GM13976 (cell line): ENCODE measurements around the gene KCTD16.

Experiments
- DNase-seq: peaks from one replicate; pipeline ENCODE4 v3.0.0; 2012; ENCODE audit warnings: low spot score
- in situ Hi-C: fragments of 300-500 bp; cut with MboI; formaldehyde crosslinking; loops from one replicate; pipeline ENCODE4 v1.12.0; 2022; ENCODE audit warnings: low sequenced_read_pairs, mixed read lengths, inconsistent platforms; ENCODE audit not compliant: unreplicated experiment
- TF ChIP-seq, protein P1 (sequence below): IDR thresholded peaks from 2 replicates; pipeline ENCODE4 v1.5.1; 2012; ENCODE audit warnings: borderline replicate concordance, mild to moderate bottlenecking; ENCODE audit not compliant: insufficient read depth; ENCODE audit errors: extremely low read depth, missing control alignments, control extremely low read depth

Gene KCTD16

GRCh38 chr5:144485540-144485939, 314.9 kb downstream of the KCTD16 start:
- DNase-seq = no peak
- in situ Hi-C loops = no loop called here
- TF ChIP-seq, protein P1, sequence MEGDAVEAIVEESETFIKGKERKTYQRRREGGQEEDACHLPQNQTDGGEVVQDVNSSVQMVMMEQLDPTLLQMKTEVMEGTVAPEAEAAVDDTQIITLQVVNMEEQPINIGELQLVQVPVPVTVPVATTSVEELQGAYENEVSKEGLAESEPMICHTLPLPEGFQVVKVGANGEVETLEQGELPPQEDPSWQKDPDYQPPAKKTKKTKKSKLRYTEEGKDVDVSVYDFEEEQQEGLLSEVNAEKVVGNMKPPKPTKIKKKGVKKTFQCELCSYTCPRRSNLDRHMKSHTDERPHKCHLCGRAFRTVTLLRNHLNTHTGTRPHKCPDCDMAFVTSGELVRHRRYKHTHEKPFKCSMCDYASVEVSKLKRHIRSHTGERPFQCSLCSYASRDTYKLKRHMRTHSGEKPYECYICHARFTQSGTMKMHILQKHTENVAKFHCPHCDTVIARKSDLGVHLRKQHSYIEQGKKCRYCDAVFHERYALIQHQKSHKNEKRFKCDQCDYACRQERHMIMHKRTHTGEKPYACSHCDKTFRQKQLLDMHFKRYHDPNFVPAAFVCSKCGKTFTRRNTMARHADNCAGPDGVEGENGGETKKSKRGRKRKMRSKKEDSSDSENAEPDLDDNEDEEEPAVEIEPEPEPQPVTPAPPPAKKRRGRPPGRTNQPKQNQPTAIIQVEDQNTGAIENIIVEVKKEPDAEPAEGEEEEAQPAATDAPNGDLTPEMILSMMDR = no peak

DNA sequence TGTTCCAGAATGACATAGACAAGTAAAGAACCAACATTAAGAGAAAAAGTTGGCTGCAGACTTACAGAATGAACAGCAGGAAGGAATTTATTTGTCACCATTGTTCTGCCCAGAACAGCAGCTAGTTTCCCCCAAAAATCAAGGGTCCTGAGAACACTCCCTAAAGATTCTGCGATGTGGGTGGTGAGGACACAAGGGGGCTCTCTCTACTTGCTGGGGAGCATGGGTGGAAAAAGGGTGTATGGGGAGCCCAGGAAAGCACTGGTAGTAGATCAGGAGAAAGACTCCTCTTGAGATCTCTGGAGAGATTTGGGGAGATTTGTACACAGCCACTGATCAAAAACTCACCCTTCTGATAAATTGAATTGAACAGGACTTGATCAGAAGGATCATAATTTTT, 316.5 kb downstream of the KCTD16 start:
- DNase-seq = no peak
- TF ChIP-seq, protein P1 = no peak
- in situ Hi-C loops = no loop called here

DNA sequence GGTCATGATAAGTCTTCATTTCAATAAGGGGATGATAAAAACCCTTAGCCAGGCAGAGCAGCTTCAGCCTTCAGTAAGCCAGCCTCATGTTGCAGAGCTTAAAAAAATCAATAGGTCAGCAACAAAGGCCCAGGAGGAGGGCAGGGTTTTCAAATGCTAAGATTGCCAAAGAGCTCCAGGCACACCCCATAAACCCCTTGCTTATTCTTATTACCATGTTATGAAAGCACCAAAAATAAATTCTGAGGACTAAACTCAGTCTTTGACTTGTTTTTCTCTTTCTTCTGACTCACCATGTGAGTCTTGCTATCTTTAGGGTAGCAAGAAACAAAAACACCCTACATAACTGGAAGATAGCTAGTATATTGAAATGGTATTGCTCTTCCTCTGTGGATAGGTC, 317.1 kb downstream of the KCTD16 start:
- in situ Hi-C loops = no loop called here

GRCh38 chr5:144503123-144503522, 332.4 kb downstream of the KCTD16 start:
- TF ChIP-seq, protein P1 = no peak
- in situ Hi-C loops = no loop called here
- DNase-seq = no peak

More for the DNA sequence above, 317.1 kb downstream of the KCTD16 start:
- no peak for DNase-seq
- TF ChIP-seq, protein P1 = no peak

- in situ Hi-C loops = no loop called here
- no peak for DNase-seq
- TF ChIP-seq, protein P1 = no peak
These were observed 334.4 kb downstream of the KCTD16 start for GRCh38 chr5:144504929-144505577.

- in situ Hi-C loops = no loop called here
- DNase-seq = no peak
- TF ChIP-seq, protein P1 = no peak
These were observed 340.3 kb downstream of the KCTD16 start for GRCh38 chr5:144510845-144511579.
